ENCODE data around the gene PUS1. TPM values are rescaled to one million over a fixed set of nuclear protein-coding genes. Genes with fewer than 3 reads are reported as not detected.

PUS1 gene
- total RNA-seq, 1 donor from 2014 or later, result 18.8 TPM

- no peak overlapping the region for H3K27ac Mint-ChIP-seq (ENCODE audit: unreplicated experiment)
- H3K4me3 Mint-ChIP-seq (ENCODE audit: unreplicated experiment), result no peak overlapping the region
These were observed 13.9 kb upstream of the PUS1 start for GRCh38 chr12:131915000-131915689.

DNA sequence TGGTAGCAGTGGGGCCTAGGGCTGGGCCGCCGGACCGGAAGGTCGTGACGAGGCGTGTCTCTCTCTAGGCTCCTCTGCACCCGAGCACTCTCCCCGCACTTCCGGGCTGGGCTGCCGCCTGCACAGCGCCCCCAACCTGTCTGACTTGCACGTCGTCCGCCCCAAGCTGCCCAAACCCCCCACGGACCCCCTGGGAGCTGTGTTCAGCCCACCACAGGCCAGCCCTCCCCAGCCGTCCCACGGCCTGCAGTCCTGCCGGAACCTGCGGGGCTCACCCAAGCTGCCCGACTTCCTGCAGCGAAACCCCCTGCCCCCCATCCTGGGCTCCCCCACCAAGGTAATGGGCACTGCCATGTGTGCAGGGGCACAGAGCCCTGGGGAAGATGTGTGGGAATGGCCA lies 13.3 kb upstream of the PUS1 start:
- Mint-ChIP-seq H3K27me3 (ENCODE audit: unreplicated experiment) (no peaks in the 10 kb centered on the region), H3K27ac (ENCODE audit: unreplicated experiment) (no peak overlapping the region), H3K36me3 (ENCODE audit: unreplicated experiment) (peaks cover 14% of the 10 kb centered on the region), H3K9me3 (ENCODE audit: unreplicated experiment) (no peaks in the 10 kb centered on the region), H3K4me1 (ENCODE audit: unreplicated experiment) (peaks cover 16% of the 10 kb centered on the region), H3K4me3 (ENCODE audit: unreplicated experiment) (no peak overlapping the region)
- no peak for TF ChIP-seq CTCF (IDR thresholded peaks at IDR 0.05)
- DNase-seq (ENCODE audit: extremely low spot score, unreplicated experiment), result no peak

More at GRCh38 chr12:131915000-131915689, 13.9 kb upstream of the PUS1 start:
- no peaks in the 10 kb centered on the region for H3K27me3 Mint-ChIP-seq (ENCODE audit: unreplicated experiment)
- no peaks in the 10 kb centered on the region for H3K9me3 Mint-ChIP-seq (ENCODE audit: unreplicated experiment)
- DNase-seq (ENCODE audit: extremely low spot score, unreplicated experiment), result no peak
- TF ChIP-seq CTCF (IDR thresholded peaks at IDR 0.05), result no peak
- peaks cover 19% of the 10 kb centered on the region for H3K4me1 Mint-ChIP-seq (ENCODE audit: unreplicated experiment)
- peaks cover 11% of the 10 kb centered on the region for H3K36me3 Mint-ChIP-seq (ENCODE audit: unreplicated experiment)

- TF ChIP-seq CTCF (IDR thresholded peaks at IDR 0.05), result no peak
- H3K4me1 Mint-ChIP-seq (ENCODE audit: unreplicated experiment), result peaks cover 15% of the 10 kb centered on the region
These were observed 12.6 kb upstream of the PUS1 start for GRCh38 chr12:131916306-131917138.

DNA sequence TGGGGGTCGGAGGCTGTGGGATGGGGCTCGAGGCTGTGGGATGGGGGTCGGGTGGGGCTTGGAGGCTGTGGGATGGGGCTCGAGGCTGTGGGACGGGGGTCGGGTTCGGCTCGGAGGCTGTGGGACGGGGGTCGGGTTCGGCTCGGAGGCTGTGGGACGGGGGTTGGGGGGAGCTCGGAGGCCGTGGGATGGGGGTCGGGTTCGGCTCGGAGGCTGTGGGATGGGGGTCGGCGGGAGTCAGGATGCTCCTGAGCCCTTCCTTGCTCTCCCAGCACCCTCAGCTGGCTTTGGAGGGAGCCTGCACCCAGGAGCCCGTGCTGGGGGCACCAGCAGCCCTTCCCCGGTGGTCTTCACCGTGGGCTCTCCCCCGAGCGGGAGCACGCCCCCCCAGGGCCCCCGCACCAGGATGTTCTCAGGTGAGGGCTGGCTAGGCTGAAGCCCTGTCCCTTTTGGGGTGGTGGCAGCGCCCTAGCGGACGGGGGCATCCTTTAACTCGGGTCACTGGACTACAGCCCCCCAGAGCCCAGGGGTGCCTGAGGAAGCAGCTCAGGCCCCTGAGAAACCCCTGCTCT lies 11.9 kb upstream of the PUS1 start:
- TF ChIP-seq CTCF (IDR thresholded peaks at IDR 0.05), result no peak
- peaks cover 9% of the 10 kb centered on the region for H3K4me1 Mint-ChIP-seq (ENCODE audit: unreplicated experiment)
- no peaks in the 10 kb centered on the region for H3K27me3 Mint-ChIP-seq (ENCODE audit: unreplicated experiment)
- H3K4me3 Mint-ChIP-seq (ENCODE audit: unreplicated experiment), result no peak overlapping the region
- no peak overlapping the region for H3K27ac Mint-ChIP-seq (ENCODE audit: unreplicated experiment)
- H3K36me3 Mint-ChIP-seq (ENCODE audit: unreplicated experiment), result peaks cover 21% of the 10 kb centered on the region
- DNase-seq (ENCODE audit: extremely low spot score, unreplicated experiment), result peak; percentile 94
- no peaks in the 10 kb centered on the region for H3K9me3 Mint-ChIP-seq (ENCODE audit: unreplicated experiment)

More at GRCh38 chr12:131916306-131917138, 12.6 kb upstream of the PUS1 start:
- Mint-ChIP-seq H3K4me3 (ENCODE audit: unreplicated experiment) (no peak overlapping the region), H3K36me3 (ENCODE audit: unreplicated experiment) (peaks cover 14% of the 10 kb centered on the region), H3K27ac (ENCODE audit: unreplicated experiment) (no peak overlapping the region), H3K27me3 (ENCODE audit: unreplicated experiment) (no peaks in the 10 kb centered on the region), H3K9me3 (ENCODE audit: unreplicated experiment) (no peaks in the 10 kb centered on the region)
- DNase-seq (ENCODE audit: extremely low spot score, unreplicated experiment), result no peak
